NCI-H748 (cell line): Measurements from ENCODE around the gene OR10R2.

Source experiments
- DNase-seq: peaks from one replicate; lab custom pipeline; 2025; ENCODE audit not compliant: unreplicated experiment; lab: John Stamatoyannopoulos, UW

Gene OR10R2

GRCh38 chr1:158527190-158527815 lies 55.3 kb downstream of the OR10R2 start:
- peak; percentile 50 for DNase-seq
